GM12892 (cell line): ENCODE results near the gene ARL15.

Experiments used
- POLR2A ChIP-seq: IDR thresholded peaks from 2 replicates; pipeline ENCODE4 v1.6.1; 2011; ENCODE audit warnings: low read depth, low read length, control low read depth
- POLR2AphosphoS5 ChIP-seq: IDR thresholded peaks from 2 replicates; pipeline ENCODE4 v1.6.1; 2011; ENCODE audit warnings: low read depth, low read length, control low read depth
- TAF1 ChIP-seq: IDR thresholded peaks from 2 replicates; pipeline ENCODE4 v1.6.1; 2011; ENCODE audit warnings: low read depth, mild to moderate bottlenecking, control low read depth, low read length, borderline replicate concordance

- TF ChIP-seq POLR2AphosphoS5, result no peak
- no peak for TF ChIP-seq POLR2A
- no peak for TF ChIP-seq TAF1
These were observed 52.8 kb downstream of the ARL15 start for GRCh38 chr5:54257366-54258118.
